HEK293 (cell line): ENCODE results near the gene UCP2.
A peak's percentile ranks its signal among the peaks of the same experiment; 100 is the strongest.

Source experiments
- GLI4 ChIP-seq: fragments of 450-650 bp; formaldehyde crosslinking; IDR thresholded peaks from 2 replicates; pipeline ENCODE4 v1.5.1; 2016; ENCODE audit warnings: missing biosample characterization, missing genetic modification characterization
- GLIS1 ChIP-seq: fragments of 450-650 bp; formaldehyde crosslinking; IDR thresholded peaks from 2 replicates; pipeline ENCODE4 v1.5.1; 2016; ENCODE audit warnings: missing biosample characterization, missing genetic modification characterization
- IKZF3 ChIP-seq: fragments of 450-650 bp; IDR thresholded peaks from 2 replicates; pipeline ENCODE4 v1.5.0; 2018; ENCODE audit warnings: missing biosample characterization, mild to moderate bottlenecking, missing genetic modification characterization, moderate library complexity
- MZF1 ChIP-seq: fragments of 450-650 bp; formaldehyde crosslinking; IDR thresholded peaks from 2 replicates; pipeline ENCODE4 v1.5.1; 2017; ENCODE audit warnings: missing biosample characterization, missing genetic modification characterization, borderline replicate concordance
- SCRT1 ChIP-seq: fragments of 450-650 bp; formaldehyde crosslinking; IDR thresholded peaks from 2 replicates; pipeline ENCODE4 v1.5.1; 2016; ENCODE audit warnings: missing biosample characterization, missing genetic modification characterization, borderline replicate concordance
- SP3 ChIP-seq: fragments of 450-650 bp; formaldehyde crosslinking; IDR thresholded peaks from 2 replicates; pipeline ENCODE4 v1.5.1; 2016; ENCODE audit warnings: missing biosample characterization, missing genetic modification characterization
- WT1 ChIP-seq: fragments of 450-650 bp; formaldehyde crosslinking; IDR thresholded peaks from 2 replicates; pipeline ENCODE4 v1.5.1; 2016; ENCODE audit warnings: missing biosample characterization, missing genetic modification characterization
- ZBTB1 ChIP-seq: fragments of 450-650 bp; formaldehyde crosslinking; IDR thresholded peaks from 2 replicates; pipeline ENCODE4 v1.5.1; 2016; ENCODE audit warnings: missing biosample characterization, missing genetic modification characterization
- ZBTB11 ChIP-seq: fragments of 450-650 bp; formaldehyde crosslinking; conservative IDR thresholded peaks from 2 replicates; pipeline ENCODE4 v1.5.1; 2016; ENCODE audit warnings: low read depth, missing biosample characterization, missing genetic modification characterization
- ZBTB17 ChIP-seq: fragments of 450-650 bp; formaldehyde crosslinking; IDR thresholded peaks from 2 replicates; pipeline ENCODE4 v1.5.1; 2016; ENCODE audit warnings: missing biosample characterization, missing genetic modification characterization
- ZBTB20 ChIP-seq: fragments of 450-650 bp; formaldehyde crosslinking; IDR thresholded peaks from 2 replicates; pipeline ENCODE4 v1.5.1; 2016; ENCODE audit warnings: missing biosample characterization, missing genetic modification characterization
- ZFHX2 ChIP-seq: fragments of 450-650 bp; formaldehyde crosslinking; conservative IDR thresholded peaks from 2 replicates; pipeline ENCODE4 v1.5.1; 2016; ENCODE audit warnings: missing biosample characterization, missing genetic modification characterization
- ZNF10 ChIP-seq: fragments of 450-650 bp; formaldehyde crosslinking; IDR thresholded peaks from 2 replicates; pipeline ENCODE4 v1.5.1; 2017; ENCODE audit warnings: missing biosample characterization, missing genetic modification characterization
- ZNF175 ChIP-seq: fragments of 450-650 bp; formaldehyde crosslinking; IDR thresholded peaks from 2 replicates; pipeline ENCODE4 v1.5.1; 2016; ENCODE audit warnings: missing biosample characterization, missing genetic modification characterization
- ZNF223 ChIP-seq: fragments of 450-650 bp; formaldehyde crosslinking; IDR thresholded peaks from 2 replicates; pipeline ENCODE4 v1.5.1; 2016; ENCODE audit warnings: missing biosample characterization, missing genetic modification characterization
- ZNF24 ChIP-seq: fragments of 450-650 bp; formaldehyde crosslinking; IDR thresholded peaks from 2 replicates; pipeline ENCODE4 v1.5.1; 2016; ENCODE audit warnings: missing biosample characterization, missing genetic modification characterization
- ZNF266 ChIP-seq: fragments of 450-650 bp; formaldehyde crosslinking; IDR thresholded peaks from 2 replicates; pipeline ENCODE4 v1.5.1; 2016; ENCODE audit warnings: missing biosample characterization, missing genetic modification characterization, low read depth
- ZNF324 ChIP-seq: fragments of 450-650 bp; formaldehyde crosslinking; IDR thresholded peaks from 2 replicates; pipeline ENCODE4 v1.5.1; 2016; ENCODE audit warnings: missing biosample characterization, missing genetic modification characterization
- ZNF48 ChIP-seq: fragments of 450-650 bp; formaldehyde crosslinking; IDR thresholded peaks from 2 replicates; pipeline ENCODE4 v1.5.1; 2016; ENCODE audit warnings: missing biosample characterization, missing genetic modification characterization
- ZNF514 ChIP-seq: fragments of 450-650 bp; formaldehyde crosslinking; IDR thresholded peaks from 2 replicates; pipeline ENCODE4 v1.5.1; 2016; ENCODE audit warnings: missing biosample characterization, missing genetic modification characterization
- ZNF521 ChIP-seq: fragments of 450-650 bp; formaldehyde crosslinking; IDR thresholded peaks from 2 replicates; pipeline ENCODE4 v1.5.1; 2017; ENCODE audit warnings: missing biosample characterization, mild to moderate bottlenecking, missing genetic modification characterization
- ZNF560 ChIP-seq: fragments of 450-650 bp; formaldehyde crosslinking; IDR thresholded peaks from 2 replicates; pipeline ENCODE4 v1.5.1; 2017; ENCODE audit warnings: missing biosample characterization, missing genetic modification characterization, borderline replicate concordance
- ZNF610 ChIP-seq: fragments of 450-650 bp; formaldehyde crosslinking; IDR thresholded peaks from 2 replicates; pipeline ENCODE4 v1.5.1; 2016; ENCODE audit warnings: missing biosample characterization, missing genetic modification characterization, borderline replicate concordance
- ZNF76 ChIP-seq: fragments of 450-650 bp; formaldehyde crosslinking; IDR thresholded peaks from 2 replicates; pipeline ENCODE4; 2016; ENCODE audit warnings: low read depth, missing biosample characterization, missing genetic modification characterization, borderline replicate concordance
- ZNF785 ChIP-seq: fragments of 450-650 bp; formaldehyde crosslinking; IDR thresholded peaks from 2 replicates; pipeline ENCODE4 v1.5.1; 2016; ENCODE audit warnings: missing biosample characterization, missing genetic modification characterization
- TF ChIP-seq, protein P1 (sequence below): fragments of 450-650 bp; formaldehyde crosslinking; IDR thresholded peaks from 2 replicates; pipeline ENCODE4 v1.5.1; 2016; ENCODE audit warnings: missing biosample characterization, missing genetic modification characterization
- TF ChIP-seq, protein P2 (sequence below): fragments of 450-650 bp; formaldehyde crosslinking; IDR thresholded peaks from 2 replicates; pipeline ENCODE4 v1.5.1; 2016; ENCODE audit warnings: missing biosample characterization, missing genetic modification characterization, low read depth
- TF ChIP-seq, protein P3 (sequence below): fragments of 450-650 bp; formaldehyde crosslinking; IDR thresholded peaks from 2 replicates; pipeline ENCODE4 v1.5.1; 2016; ENCODE audit warnings: missing biosample characterization, missing genetic modification characterization
- TF ChIP-seq, protein P4 (sequence below): fragments of 450-650 bp; formaldehyde crosslinking; IDR thresholded peaks from 2 replicates; pipeline ENCODE4 v1.5.1; 2016; ENCODE audit warnings: missing biosample characterization, missing genetic modification characterization

Gene UCP2

DNA sequence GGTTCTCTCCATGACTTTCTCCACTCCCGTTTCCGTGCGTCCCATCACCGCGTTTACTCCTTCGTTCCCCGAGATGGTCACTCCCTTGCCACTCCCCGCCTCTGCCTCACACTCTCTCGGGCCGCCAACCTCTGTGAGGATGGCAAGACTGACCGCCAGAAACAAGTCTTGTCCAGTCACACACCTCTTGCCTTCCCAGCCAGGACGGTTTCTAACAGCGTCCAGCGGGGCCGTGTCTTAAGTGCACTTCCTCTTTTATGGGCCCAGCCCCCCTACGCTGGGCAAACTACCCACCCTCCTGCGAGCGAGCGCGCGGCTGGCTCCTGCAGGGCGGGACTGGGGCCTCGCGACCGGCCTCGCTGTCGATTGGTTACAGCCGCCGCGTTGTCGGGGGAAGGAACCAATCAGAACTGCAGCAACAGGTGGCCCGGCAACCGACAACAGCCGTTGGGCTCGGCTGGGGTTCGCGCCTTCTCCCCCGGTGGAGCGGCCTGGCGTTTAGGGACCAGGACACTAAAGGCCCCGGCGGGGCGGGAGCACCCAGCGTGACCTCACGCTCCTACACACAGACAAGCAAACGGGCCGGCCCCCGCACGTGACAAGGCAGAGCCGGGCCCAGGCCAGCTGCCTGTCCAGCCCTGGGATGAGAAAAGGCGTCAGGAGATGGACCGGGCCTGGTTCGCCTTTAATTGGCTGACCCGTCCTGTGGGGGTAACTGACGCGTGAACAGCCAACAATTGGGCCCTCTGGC lies 522 bp upstream of the UCP2 start (continued):
- TF ChIP-seq ZBTB17 (tag by site-specific recombination) (0 out of 2 replicates have a peak, but pooled peaks have one; percentile 9), SCRT1 (tag by site-specific recombination) (peak; percentile 98), ZNF521 (tag by site-specific recombination) (no peak), ZNF266 (tag by site-specific recombination) (no peak), ZNF24 (tag by site-specific recombination) (peak; percentile 63; the same call in 1 of the 2 replicates), IKZF3 (tag by site-specific recombination) (peak; percentile 81), ZBTB1 (tag by site-specific recombination) (no peak), GLIS1 (tag by site-specific recombination) (peak; percentile 85), ZNF48 (tag by site-specific recombination) (no peak), GLI4 (no peak), ZBTB20 (tag by site-specific recombination) (peak; percentile 80), ZNF324 (0 out of 2 replicates have a peak, but pooled peaks have one; percentile 13), ZFHX2 (tag by site-specific recombination) (peak; percentile 41; the same call in 1 of the 2 replicates), SP3 (tag by site-specific recombination) (peak; percentile 76), ZNF785 (tag by site-specific recombination) (no peak), ZBTB11 (tag by site-specific recombination) (peak; percentile 84), ZNF76 (tag by site-specific recombination) (peak; percentile 69), ZNF610 (tag by site-specific recombination) (peak; percentile 51; the same call in 1 of the 2 replicates), ZNF10 (tag by site-specific recombination) (peak; percentile 47; the same call in 1 of the 2 replicates), ZNF175 (tag by site-specific recombination) (no peak), ZNF514 (tag by site-specific recombination) (no peak), ZNF223 (tag by site-specific recombination) (no peak), ZNF560 (tag by site-specific recombination) (no peak), WT1 (tag by site-specific recombination) (peak; percentile 81), MZF1 (0 out of 2 replicates have a peak, but pooled peaks have one; percentile 22)
- TF ChIP-seq, protein P1, sequence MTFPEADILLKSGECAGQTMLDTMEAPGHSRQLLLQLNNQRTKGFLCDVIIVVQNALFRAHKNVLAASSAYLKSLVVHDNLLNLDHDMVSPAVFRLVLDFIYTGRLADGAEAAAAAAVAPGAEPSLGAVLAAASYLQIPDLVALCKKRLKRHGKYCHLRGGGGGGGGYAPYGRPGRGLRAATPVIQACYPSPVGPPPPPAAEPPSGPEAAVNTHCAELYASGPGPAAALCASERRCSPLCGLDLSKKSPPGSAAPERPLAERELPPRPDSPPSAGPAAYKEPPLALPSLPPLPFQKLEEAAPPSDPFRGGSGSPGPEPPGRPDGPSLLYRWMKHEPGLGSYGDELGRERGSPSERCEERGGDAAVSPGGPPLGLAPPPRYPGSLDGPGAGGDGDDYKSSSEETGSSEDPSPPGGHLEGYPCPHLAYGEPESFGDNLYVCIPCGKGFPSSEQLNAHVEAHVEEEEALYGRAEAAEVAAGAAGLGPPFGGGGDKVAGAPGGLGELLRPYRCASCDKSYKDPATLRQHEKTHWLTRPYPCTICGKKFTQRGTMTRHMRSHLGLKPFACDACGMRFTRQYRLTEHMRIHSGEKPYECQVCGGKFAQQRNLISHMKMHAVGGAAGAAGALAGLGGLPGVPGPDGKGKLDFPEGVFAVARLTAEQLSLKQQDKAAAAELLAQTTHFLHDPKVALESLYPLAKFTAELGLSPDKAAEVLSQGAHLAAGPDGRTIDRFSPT (tag by site-specific recombination), result peak; percentile 98
- TF ChIP-seq, protein P2, sequence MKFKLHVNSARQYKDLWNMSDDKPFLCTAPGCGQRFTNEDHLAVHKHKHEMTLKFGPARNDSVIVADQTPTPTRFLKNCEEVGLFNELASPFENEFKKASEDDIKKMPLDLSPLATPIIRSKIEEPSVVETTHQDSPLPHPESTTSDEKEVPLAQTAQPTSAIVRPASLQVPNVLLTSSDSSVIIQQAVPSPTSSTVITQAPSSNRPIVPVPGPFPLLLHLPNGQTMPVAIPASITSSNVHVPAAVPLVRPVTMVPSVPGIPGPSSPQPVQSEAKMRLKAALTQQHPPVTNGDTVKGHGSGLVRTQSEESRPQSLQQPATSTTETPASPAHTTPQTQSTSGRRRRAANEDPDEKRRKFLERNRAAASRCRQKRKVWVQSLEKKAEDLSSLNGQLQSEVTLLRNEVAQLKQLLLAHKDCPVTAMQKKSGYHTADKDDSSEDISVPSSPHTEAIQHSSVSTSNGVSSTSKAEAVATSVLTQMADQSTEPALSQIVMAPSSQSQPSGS (tag by site-specific recombination), result no peak
- TF ChIP-seq, protein P3, sequence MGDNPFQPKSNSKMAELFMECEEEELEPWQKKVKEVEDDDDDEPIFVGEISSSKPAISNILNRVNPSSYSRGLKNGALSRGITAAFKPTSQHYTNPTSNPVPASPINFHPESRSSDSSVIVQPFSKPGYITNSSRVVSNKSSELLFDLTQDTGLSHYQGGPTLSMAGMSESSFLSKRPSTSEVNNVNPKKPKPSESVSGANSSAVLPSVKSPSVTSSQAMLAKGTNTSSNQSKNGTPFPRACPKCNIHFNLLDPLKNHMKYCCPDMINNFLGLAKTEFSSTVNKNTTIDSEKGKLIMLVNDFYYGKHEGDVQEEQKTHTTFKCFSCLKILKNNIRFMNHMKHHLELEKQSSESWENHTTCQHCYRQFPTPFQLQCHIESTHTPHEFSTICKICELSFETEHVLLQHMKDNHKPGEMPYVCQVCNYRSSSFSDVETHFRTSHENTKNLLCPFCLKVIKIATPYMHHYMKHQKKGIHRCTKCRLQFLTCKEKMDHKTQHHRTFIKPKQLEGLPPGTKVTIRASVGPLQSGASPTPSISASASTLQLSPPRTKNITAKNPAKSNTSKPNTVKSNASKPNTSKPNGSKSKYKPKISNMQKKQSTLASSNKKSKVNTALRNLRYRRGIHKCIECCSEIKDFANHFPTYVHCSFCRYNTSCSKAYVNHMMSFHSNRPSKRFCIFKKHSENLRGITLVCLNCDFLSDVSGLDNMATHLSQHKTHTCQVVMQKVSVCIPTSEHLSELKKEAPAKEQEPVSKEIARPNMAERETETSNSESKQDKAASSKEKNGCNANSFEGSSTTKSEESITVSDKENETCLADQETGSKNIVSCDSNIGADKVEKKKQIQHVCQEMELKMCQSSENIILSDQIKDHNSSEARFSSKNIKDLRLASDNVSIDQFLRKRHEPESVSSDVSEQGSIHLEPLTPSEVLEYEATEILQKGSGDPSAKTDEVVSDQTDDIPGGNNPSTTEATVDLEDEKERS (tag by site-specific recombination), result no peak
- TF ChIP-seq, protein P4, sequence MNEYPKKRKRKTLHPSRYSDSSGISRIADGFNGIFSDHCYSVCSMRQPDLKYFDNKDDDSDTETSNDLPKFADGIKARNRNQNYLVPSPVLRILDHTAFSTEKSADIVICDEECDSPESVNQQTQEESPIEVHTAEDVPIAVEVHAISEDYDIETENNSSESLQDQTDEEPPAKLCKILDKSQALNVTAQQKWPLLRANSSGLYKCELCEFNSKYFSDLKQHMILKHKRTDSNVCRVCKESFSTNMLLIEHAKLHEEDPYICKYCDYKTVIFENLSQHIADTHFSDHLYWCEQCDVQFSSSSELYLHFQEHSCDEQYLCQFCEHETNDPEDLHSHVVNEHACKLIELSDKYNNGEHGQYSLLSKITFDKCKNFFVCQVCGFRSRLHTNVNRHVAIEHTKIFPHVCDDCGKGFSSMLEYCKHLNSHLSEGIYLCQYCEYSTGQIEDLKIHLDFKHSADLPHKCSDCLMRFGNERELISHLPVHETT (tag by site-specific recombination), result 0 out of 2 replicates have a peak, but pooled peaks have one; percentile 12
